Endothelial cell of umbilical vein (primary cell): ENCODE results near the gene SNTA1.

Source experiments
- EZH2 ChIP-seq: IDR thresholded peaks from 2 replicates; pipeline ENCODE4 v1.6.1; 2012; ENCODE audit warnings: borderline replicate concordance, low read depth, mild to moderate bottlenecking, moderate library complexity, low read length, inconsistent platforms; ENCODE audit not compliant: severe bottlenecking
- FOS ChIP-seq: IDR thresholded peaks from 2 replicates; pipeline ENCODE4 v1.6.1; 2011; ENCODE audit warnings: mild to moderate bottlenecking, low read length, moderate library complexity, borderline replicate concordance; ENCODE audit not compliant: insufficient read depth
- MYC ChIP-seq: IDR thresholded peaks from one replicate; pipeline ENCODE4 v1.6.1; 2011; ENCODE audit warnings: mild to moderate bottlenecking, low read depth, low read length
- POLR2A ChIP-seq: IDR thresholded peaks from 2 replicates; pipeline ENCODE4 v1.6.1; 2012; ENCODE audit warnings: low read depth, mild to moderate bottlenecking, control low read depth, low read length
- POLR2AphosphoS5 ChIP-seq: IDR thresholded peaks from 2 replicates; pipeline ENCODE4 v1.6.1; 2012; ENCODE audit warnings: low read depth, mild to moderate bottlenecking, control low read depth, low read length, moderate library complexity; ENCODE audit not compliant: insufficient read depth
- TF ChIP-seq, protein P1 (sequence below), 2 donors: IDR thresholded peaks; 1 replicate in 1 of 2; 2 replicates in 1 of 2; pipeline ENCODE4 v1.5.1; 2011; ENCODE audit warnings: low read length in 2 of 2, mild to moderate bottlenecking in 2 of 2, moderate library complexity in 2 of 2, control low read depth in 1 of 2, inconsistent platforms in 1 of 2, low read depth in 1 of 2; ENCODE audit not compliant: insufficient read depth in 1 of 2; ENCODE audit errors: extremely low read depth in 1 of 2
- TF ChIP-seq, protein P2 (sequence below): IDR thresholded peaks from 2 replicates; pipeline ENCODE4 v1.6.1; 2011; ENCODE audit not compliant: insufficient read depth, insufficient read length

DNA sequence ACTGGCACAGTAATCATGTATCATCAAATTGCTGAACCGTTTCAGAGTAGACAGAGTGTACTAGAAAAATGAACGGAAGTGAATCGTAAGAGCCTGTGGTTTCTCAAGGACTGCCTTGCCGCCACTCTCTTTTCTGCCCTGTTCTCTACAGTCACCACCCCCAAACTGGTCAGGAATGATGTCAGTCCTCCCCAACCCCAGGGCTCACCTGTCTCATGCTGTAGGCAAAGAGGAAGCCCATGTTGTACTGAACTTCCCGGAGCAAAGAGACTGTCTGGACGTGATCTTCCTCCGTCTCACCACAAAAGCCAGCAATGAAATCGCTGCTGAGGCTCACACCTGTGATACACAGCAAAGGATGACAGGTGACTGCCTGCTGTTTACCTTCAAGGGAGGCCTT, 73.3 kb downstream of the SNTA1 start:
- TF ChIP-seq EZH2 (no peak), POLR2A (no peak), MYC (no peak), POLR2AphosphoS5 (no peak), FOS (no peak)
- TF ChIP-seq, protein P1, sequence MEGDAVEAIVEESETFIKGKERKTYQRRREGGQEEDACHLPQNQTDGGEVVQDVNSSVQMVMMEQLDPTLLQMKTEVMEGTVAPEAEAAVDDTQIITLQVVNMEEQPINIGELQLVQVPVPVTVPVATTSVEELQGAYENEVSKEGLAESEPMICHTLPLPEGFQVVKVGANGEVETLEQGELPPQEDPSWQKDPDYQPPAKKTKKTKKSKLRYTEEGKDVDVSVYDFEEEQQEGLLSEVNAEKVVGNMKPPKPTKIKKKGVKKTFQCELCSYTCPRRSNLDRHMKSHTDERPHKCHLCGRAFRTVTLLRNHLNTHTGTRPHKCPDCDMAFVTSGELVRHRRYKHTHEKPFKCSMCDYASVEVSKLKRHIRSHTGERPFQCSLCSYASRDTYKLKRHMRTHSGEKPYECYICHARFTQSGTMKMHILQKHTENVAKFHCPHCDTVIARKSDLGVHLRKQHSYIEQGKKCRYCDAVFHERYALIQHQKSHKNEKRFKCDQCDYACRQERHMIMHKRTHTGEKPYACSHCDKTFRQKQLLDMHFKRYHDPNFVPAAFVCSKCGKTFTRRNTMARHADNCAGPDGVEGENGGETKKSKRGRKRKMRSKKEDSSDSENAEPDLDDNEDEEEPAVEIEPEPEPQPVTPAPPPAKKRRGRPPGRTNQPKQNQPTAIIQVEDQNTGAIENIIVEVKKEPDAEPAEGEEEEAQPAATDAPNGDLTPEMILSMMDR (IDR thresholded peaks at IDR 0.05; ENCODE audit: extremely low read depth in 1 of 2, insufficient read depth in 1 of 2, low read depth in 1 of 2, low read length in 2 of 2): no peak
- TF ChIP-seq, protein P2, sequence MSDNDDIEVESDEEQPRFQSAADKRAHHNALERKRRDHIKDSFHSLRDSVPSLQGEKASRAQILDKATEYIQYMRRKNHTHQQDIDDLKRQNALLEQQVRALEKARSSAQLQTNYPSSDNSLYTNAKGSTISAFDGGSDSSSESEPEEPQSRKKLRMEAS: no peak
